Lung (tissue), 12 donors: Measurements from ENCODE around the gene OR52E2. TPM values are rescaled to one million over a fixed set of nuclear protein-coding genes. Genes with fewer than 3 reads are reported as not detected.

ENCODE experiments used
- ATAC-seq: fragments of 200-7000 bp; cut with Tn5 transposase; one replicate; pipeline ENCODE4 v1.9.1; 2020; ENCODE audit warnings: moderate number of reproducible peaks; ENCODE audit not compliant: insufficient read depth, low FRiP score
- DNase-seq, 3 donors: peaks; one replicate each; pipeline ENCODE4 v3.0.0-alpha.2; 2013 to 2017
- H3K27ac ChIP-seq, 2 donors: one replicate each; pipeline ENCODE4 v1.5.1; 2013; ENCODE audit warnings: mild to moderate bottlenecking in 2 of 2, moderate library complexity in 2 of 2, control low read depth in 1 of 2, inconsistent platforms in 1 of 2, low read depth in 1 of 2, low read length in 1 of 2
- H3K27me3 ChIP-seq, 3 donors: one replicate each; pipeline ENCODE4 v1.5.1; 2013; ENCODE audit warnings: low read length in 2 of 3; ENCODE audit not compliant: control insufficient read depth in 3 of 3, insufficient read depth in 3 of 3
- H3K36me3 ChIP-seq, 4 donors: one replicate each; pipeline ENCODE4 v1.5.1; 2013; ENCODE audit warnings: low read length in 4 of 4, mild to moderate bottlenecking in 1 of 4, moderate library complexity in 1 of 4; ENCODE audit not compliant: control insufficient read depth in 4 of 4, insufficient read depth in 4 of 4
- H3K4me1 ChIP-seq, 5 donors: one replicate each; pipeline ENCODE4 v1.5.1; 2013; ENCODE audit warnings: low read length in 5 of 5, mild to moderate bottlenecking in 2 of 5, moderate library complexity in 1 of 5; ENCODE audit not compliant: control insufficient read depth in 5 of 5, insufficient read depth in 5 of 5
- H3K4me3 ChIP-seq: one replicate; pipeline ENCODE4 v1.5.1; 2013; ENCODE audit warnings: mild to moderate bottlenecking, control low read depth, moderate library complexity
- H3K9ac ChIP-seq, 2 donors: one replicate each; pipeline ENCODE4 v1.5.1; 2013; ENCODE audit warnings: low read length in 2 of 2, control low read depth in 1 of 2; ENCODE audit not compliant: insufficient read depth in 1 of 2
- H3K9me3 ChIP-seq, 4 donors: one replicate each; pipeline ENCODE4 v1.5.1; 2013; ENCODE audit warnings: low read length in 3 of 4, mild to moderate bottlenecking in 1 of 4, moderate library complexity in 1 of 4; ENCODE audit not compliant: control insufficient read depth in 4 of 4, insufficient read depth in 3 of 4
- CTCF ChIP-seq: IDR thresholded peaks from 2 replicates; pipeline ENCODE4 v1.5.1; 2012; ENCODE audit warnings: mild to moderate bottlenecking; ENCODE audit errors: control extremely low read depth, extremely low read depth
- WGBS, 2 donors: extraction: QIAGEN DNeasy Blood & Tissue Kit; methylation state at CpG; one replicate each; pipeline ENCODE4 v1.1.7; 2013; 5-methylcytosine and 5-hydroxymethylcytosine counted together
- polyA plus RNA-seq, 2 donors: library from polyadenylated mRNA; stranded (reverse); fragments of 200-250 nt; gene quantifications; one replicate each; pipeline ENCODE4 v1.2.1, GENCODE V29; 2013
- total RNA-seq, 2 donors: library from RNA; depleted of rRNA in 1 of 2; stranded (reverse); fragments of >200 nt in 1 of 2; gene quantifications; one replicate each; pipeline ENCODE4 v1.2.1, GENCODE V29; 2014 to 2021
- donor health status: control.
- donor health status: control.
- donor health status: Bipolar disorder and iron deficiency.
- donor health status: healthy.
- donor health status: DM: yes; HTN: yes; CAD: no.

OR52E2 gene
- total and polyA plus RNA-seq, 4 donors = not detected

GRCh38 chr11:5043380-5043779, 16.0 kb downstream of the OR52E2 start:
- no peak for TF ChIP-seq CTCF
- Histone ChIP-seq H3K27me3 (no peaks in the 10 kb centered on the region), H3K27ac (no peak overlapping the region), H3K9ac (no peak overlapping the region), H3K4me1 (no peaks in the 10 kb centered on the region), H3K4me3 (no peak overlapping the region), H3K36me3 (no peaks in the 10 kb centered on the region), H3K9me3 (no peaks in the 10 kb centered on the region)
- DNase-seq = no peak
- 55 to 63% methylated on average over 2 of the region's 2 CpGs for WGBS, 2 donors
- no peak for ATAC-seq

- Histone ChIP-seq H3K36me3 (no peaks in the 10 kb centered on the region), H3K27ac (no peak overlapping the region), H3K4me1 (no peaks in the 10 kb centered on the region), H3K27me3 (no peaks in the 10 kb centered on the region), H3K4me3 (no peak overlapping the region), H3K9me3 (no peaks in the 10 kb centered on the region), H3K9ac (no peak overlapping the region)
- WGBS, 2 donors = 50 to 65% methylated on average over 3 of the region's 3 CpGs
- no peak for DNase-seq
- TF ChIP-seq CTCF = no peak
- no peak for ATAC-seq
Measured at GRCh38 chr11:5042091-5042490, 17.3 kb downstream of the OR52E2 start.

- DNase-seq (no peak), ATAC-seq (no peak)
- 71 to 89% methylated on average over 4 of the region's 4 CpGs for WGBS, 2 donors
- no peaks in the 10 kb centered on the region for H3K36me3 ChIP-seq
- no peaks in the 10 kb centered on the region for H3K27me3 ChIP-seq
- TF ChIP-seq CTCF = no peak
- no peak overlapping the region for H3K4me3 ChIP-seq
- H3K9ac ChIP-seq = no peak overlapping the region
- H3K9me3 ChIP-seq = no peaks in the 10 kb centered on the region
- no peak overlapping the region for H3K27ac ChIP-seq
- no peaks in the 10 kb centered on the region for H3K4me1 ChIP-seq
Measured at GRCh38 chr11:5040876-5041275, 18.6 kb downstream of the OR52E2 start.

GRCh38 chr11:5038341-5038740, 21.1 kb downstream of the OR52E2 start:
- no peaks in the 10 kb centered on the region for H3K27me3 ChIP-seq
- no peak overlapping the region for H3K9ac ChIP-seq
- no peaks in the 10 kb centered on the region for H3K36me3 ChIP-seq
- no peaks in the 10 kb centered on the region for H3K4me1 ChIP-seq
- H3K9me3 ChIP-seq = no peaks in the 10 kb centered on the region
- H3K4me3 ChIP-seq = no peak overlapping the region
- no peak overlapping the region for H3K27ac ChIP-seq
- WGBS, 2 donors = 88 to 92% methylated on average over 1 of the region's 1 CpG
- no peak for DNase-seq
- ATAC-seq = no peak
- TF ChIP-seq CTCF = no peak
